OCI-LY1 (cell line): Measurements from ENCODE around the gene ANTXR1.
"Not testable (repeated sequence)": the region's sequence is repeated elsewhere in the genome, so short reads cannot be mapped to it uniquely, and the experiment has no call there.

ENCODE experiments used
- H2AFZ ChIP-seq: fragments of 200-600 bp; sonication (generic), shearing (Covaris generic); 2 replicates; pipeline ENCODE4 v1.6.0; 2014; ENCODE audit warnings: antibody characterized with exemption, mild to moderate bottlenecking, low read length
- H3F3A ChIP-seq: fragments of 200-600 bp; sonication (generic), shearing (Covaris generic); 2 replicates; pipeline ENCODE4 v1.6.0; 2014; ENCODE audit warnings: mild to moderate bottlenecking, antibody characterized with exemption, low read length, moderate library complexity; ENCODE audit not compliant: insufficient read depth
- H3K27ac ChIP-seq: fragments of 200-600 bp; sonication (generic); 2 replicates; pipeline ENCODE4 v1.5.1; 2014; ENCODE audit warnings: low read length, mixed run types, mild to moderate bottlenecking, low read depth; ENCODE audit not compliant: poor library complexity, severe bottlenecking
- H3K27me3 ChIP-seq: fragments of 200-600 bp; sonication (generic); 2 replicates; pipeline ENCODE4 v1.6.0; 2014; ENCODE audit warnings: antibody characterized with exemption, mild to moderate bottlenecking, low read length, moderate library complexity; ENCODE audit not compliant: insufficient read depth
- H3K36me3 ChIP-seq: fragments of 200-600 bp; sonication (generic); 2 replicates; pipeline ENCODE4 v1.6.1; 2014; ENCODE audit warnings: mild to moderate bottlenecking, antibody characterized with exemption, low read length, moderate library complexity, mixed read lengths; ENCODE audit not compliant: insufficient read depth
- H3K4me1 ChIP-seq: fragments of 200-600 bp; sonication (generic); 2 replicates; pipeline ENCODE4 v1.5.1; 2014; ENCODE audit warnings: mild to moderate bottlenecking, low read length, moderate library complexity; ENCODE audit not compliant: insufficient read depth, severe bottlenecking
- H3K4me2 ChIP-seq: fragments of 200-600 bp; sonication (generic), shearing (Covaris generic); 2 replicates; pipeline ENCODE4 v1.6.1; 2014; ENCODE audit warnings: low read length
- H3K4me3 ChIP-seq: fragments of 200-600 bp; sonication (generic); 2 replicates; pipeline ENCODE4 v1.5.1; 2014; ENCODE audit warnings: low read length, low read depth, mild to moderate bottlenecking, mixed read lengths; ENCODE audit not compliant: poor library complexity, severe bottlenecking
- H3K79me2 ChIP-seq: fragments of 200-600 bp; shearing (Covaris generic); 2 replicates; pipeline ENCODE4 v1.6.1; 2016; ENCODE audit warnings: mixed run types, low read length, mixed read lengths; ENCODE audit not compliant: insufficient read depth
- H3K9ac ChIP-seq: fragments of 200-600 bp; sonication (generic), shearing (Covaris generic); 2 replicates; pipeline ENCODE4 v1.6.1; 2014; ENCODE audit warnings: mild to moderate bottlenecking, low read length, mixed read lengths
- H3K9me2 ChIP-seq: fragments of 200-600 bp; sonication (generic), shearing (Covaris generic); 2 replicates; pipeline ENCODE4 v1.6.1; 2014; ENCODE audit warnings: low read depth, mild to moderate bottlenecking, low read length, mixed read lengths
- H3K9me3 ChIP-seq: fragments of 200-600 bp; shearing (Covaris generic); 2 replicates; pipeline ENCODE4 v1.6.1; 2014; ENCODE audit warnings: low read length, mixed read lengths
- H4K20me1 ChIP-seq: fragments of 200-600 bp; sonication (generic), shearing (Covaris generic); 2 replicates; pipeline ENCODE4 v1.6.0; 2016; ENCODE audit warnings: mild to moderate bottlenecking, low read length; ENCODE audit not compliant: insufficient read depth
- EZH2 ChIP-seq: fragments of 200-600 bp; sonication (generic), shearing (Covaris generic); IDR thresholded peaks from 2 replicates; pipeline ENCODE4 v1.8.0; 2017; ENCODE audit warnings: borderline replicate concordance, mixed run types, mild to moderate bottlenecking, antibody characterized with exemption, low read length, moderate library complexity, mixed read lengths
- TF ChIP-seq, protein P1 (sequence below): fragments of 200-600 bp; sonication (generic), shearing (Covaris generic); IDR thresholded peaks from 2 replicates; pipeline ENCODE4 v1.5.1; 2017; ENCODE audit warnings: mild to moderate bottlenecking, antibody characterized with exemption, low read length, moderate library complexity, mixed read lengths

Gene ANTXR1

DNA sequence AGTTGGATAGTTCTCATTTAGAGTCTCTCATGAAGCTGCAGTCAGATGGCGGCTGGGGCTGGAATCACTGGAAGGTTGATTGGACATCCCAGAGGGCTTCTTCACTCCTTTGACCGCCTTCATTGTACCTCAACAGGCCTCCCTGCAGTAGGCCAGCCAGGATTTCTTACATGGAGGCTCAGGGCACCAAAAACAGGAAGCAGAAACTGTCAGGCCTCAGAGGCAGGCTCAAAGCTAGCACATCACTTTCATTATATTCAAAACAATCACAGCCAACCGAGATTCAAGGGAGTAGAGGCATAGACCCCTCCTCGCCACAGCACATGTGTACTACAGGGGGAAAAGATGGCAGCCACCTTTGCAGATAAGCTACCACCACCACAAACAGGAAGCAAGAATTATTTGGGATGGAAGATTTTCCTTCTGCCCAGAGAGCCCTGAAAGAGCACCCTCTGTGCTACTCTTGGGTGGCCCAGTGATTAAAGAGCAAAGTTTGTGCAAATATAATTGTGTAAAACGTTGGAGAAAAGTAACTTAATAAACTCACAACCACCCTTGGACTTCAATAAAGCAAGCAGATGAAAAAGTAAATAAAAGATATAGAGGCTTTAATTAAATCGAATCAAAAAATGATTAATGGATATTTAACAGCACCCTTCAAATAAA is 218.8 kb downstream of the ANTXR1 start:
- Histone ChIP-seq H3F3A (no peaks in the 10 kb centered on the region), H3K27me3 (no peaks in the 10 kb centered on the region), H3K4me2 (no peak overlapping the region), H2AFZ (no peak overlapping the region), H3K79me2 (no peaks in the 10 kb centered on the region), H3K27ac (no peak overlapping the region), H3K9me3 (no peaks in the 10 kb centered on the region), H3K9me2 (no peaks in the 10 kb centered on the region), H4K20me1 (no peaks in the 10 kb centered on the region), H3K4me1 (no peaks in the 10 kb centered on the region), H3K4me3 (no peak overlapping the region), H3K36me3 (no peaks in the 10 kb centered on the region), H3K9ac (no peak overlapping the region)
- TF ChIP-seq, protein P1, sequence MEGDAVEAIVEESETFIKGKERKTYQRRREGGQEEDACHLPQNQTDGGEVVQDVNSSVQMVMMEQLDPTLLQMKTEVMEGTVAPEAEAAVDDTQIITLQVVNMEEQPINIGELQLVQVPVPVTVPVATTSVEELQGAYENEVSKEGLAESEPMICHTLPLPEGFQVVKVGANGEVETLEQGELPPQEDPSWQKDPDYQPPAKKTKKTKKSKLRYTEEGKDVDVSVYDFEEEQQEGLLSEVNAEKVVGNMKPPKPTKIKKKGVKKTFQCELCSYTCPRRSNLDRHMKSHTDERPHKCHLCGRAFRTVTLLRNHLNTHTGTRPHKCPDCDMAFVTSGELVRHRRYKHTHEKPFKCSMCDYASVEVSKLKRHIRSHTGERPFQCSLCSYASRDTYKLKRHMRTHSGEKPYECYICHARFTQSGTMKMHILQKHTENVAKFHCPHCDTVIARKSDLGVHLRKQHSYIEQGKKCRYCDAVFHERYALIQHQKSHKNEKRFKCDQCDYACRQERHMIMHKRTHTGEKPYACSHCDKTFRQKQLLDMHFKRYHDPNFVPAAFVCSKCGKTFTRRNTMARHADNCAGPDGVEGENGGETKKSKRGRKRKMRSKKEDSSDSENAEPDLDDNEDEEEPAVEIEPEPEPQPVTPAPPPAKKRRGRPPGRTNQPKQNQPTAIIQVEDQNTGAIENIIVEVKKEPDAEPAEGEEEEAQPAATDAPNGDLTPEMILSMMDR, result no peak
- TF ChIP-seq EZH2, result no peak

DNA sequence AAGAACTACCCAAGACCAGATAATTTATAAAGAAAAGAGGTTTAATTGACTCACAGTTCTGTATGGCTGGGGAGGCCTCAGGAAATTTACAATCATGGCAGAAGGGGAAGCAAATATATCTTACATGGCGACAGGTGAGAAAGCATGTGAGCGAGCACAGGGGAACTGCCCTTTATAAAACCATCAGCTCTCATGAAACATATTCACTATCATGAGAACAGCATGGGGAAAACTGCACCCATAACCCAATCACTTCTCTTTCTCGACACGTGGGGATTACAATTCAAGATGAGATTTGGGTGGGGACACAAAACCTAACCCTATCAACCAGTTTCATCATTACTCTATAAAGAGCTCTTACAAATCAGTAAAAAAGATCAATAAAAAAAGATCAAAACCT is 222.9 kb downstream of the ANTXR1 start:
- not testable (repeated sequence) for H3K9me3 ChIP-seq, H3K79me2 ChIP-seq, H4K20me1 ChIP-seq, H3K4me2 ChIP-seq, H3K27me3 ChIP-seq, H3K9me2 ChIP-seq, H3K36me3 ChIP-seq, H3F3A ChIP-seq, H2AFZ ChIP-seq, H3K9ac ChIP-seq, H3K27ac ChIP-seq, H3K4me1 ChIP-seq, H3K4me3 ChIP-seq

GRCh38 chr2:69237070-69237670 is 224.2 kb downstream of the ANTXR1 start:
- Histone ChIP-seq H3K79me2 (no peaks in the 10 kb centered on the region), H3K27ac (no peak overlapping the region), H3K36me3 (no peaks in the 10 kb centered on the region), H3K9ac (no peak overlapping the region), H3K4me3 (no peak overlapping the region), H3K9me2 (no peaks in the 10 kb centered on the region), H3F3A (no peaks in the 10 kb centered on the region), H2AFZ (no peak overlapping the region), H4K20me1 (no peaks in the 10 kb centered on the region), H3K4me2 (no peak overlapping the region), H3K9me3 (no peaks in the 10 kb centered on the region), H3K4me1 (no peaks in the 10 kb centered on the region), H3K27me3 (no peaks in the 10 kb centered on the region)
- TF ChIP-seq, protein P1, result no peak
- no peak for TF ChIP-seq EZH2

DNA sequence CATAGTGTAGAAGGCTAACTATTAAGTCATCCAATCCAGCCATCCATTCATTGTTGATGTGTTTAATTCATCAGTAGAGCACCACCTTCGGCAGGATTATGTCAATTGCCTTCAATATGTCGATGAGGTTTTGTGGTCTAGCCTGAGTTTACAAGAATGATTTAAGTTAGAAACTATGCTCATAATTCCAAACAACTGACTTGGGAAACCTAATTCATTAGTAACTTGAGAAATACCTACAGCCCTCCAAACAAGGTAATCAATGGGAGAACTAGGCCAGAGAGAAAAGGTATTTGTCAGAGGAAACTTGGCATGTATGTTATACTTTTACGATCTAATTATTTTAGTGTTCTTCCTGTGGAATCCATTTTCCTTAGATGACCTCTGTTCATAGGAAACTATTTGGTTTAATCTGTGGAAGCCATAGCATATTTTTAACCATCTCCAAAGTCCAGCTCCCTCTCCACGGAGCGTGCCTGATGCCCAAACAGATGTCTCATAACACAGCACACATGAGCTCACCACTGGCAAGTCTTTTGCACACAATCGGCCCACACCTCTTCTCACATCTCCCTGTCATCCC is 225.6 kb downstream of the ANTXR1 start:
- H2AFZ ChIP-seq, result no peak overlapping the region
- H3K4me2 ChIP-seq, result no peak overlapping the region
- no peaks in the 10 kb centered on the region for H3K27me3 ChIP-seq
- no peak overlapping the region for H3K4me3 ChIP-seq
- no peak overlapping the region for H3K9ac ChIP-seq
- TF ChIP-seq EZH2, result no peak
- TF ChIP-seq, protein P1, result no peak
- no peaks in the 10 kb centered on the region for H4K20me1 ChIP-seq
- no peaks in the 10 kb centered on the region for H3K79me2 ChIP-seq
- no peaks in the 10 kb centered on the region for H3K4me1 ChIP-seq
- no peaks in the 10 kb centered on the region for H3K36me3 ChIP-seq
- H3K9me3 ChIP-seq, result no peaks in the 10 kb centered on the region
- H3K27ac ChIP-seq, result no peak overlapping the region
- no peaks in the 10 kb centered on the region for H3K9me2 ChIP-seq
- no peaks in the 10 kb centered on the region for H3F3A ChIP-seq
